K562 (cell line): ENCODE results near the gene IDH3G. TPM values are rescaled to one million over a fixed set of nuclear protein-coding genes. Genes with fewer than 3 reads are reported as not detected.

Experiments used
- ARNT ChIP-seq, 2 experiments: fragments of 450-650 bp; IDR thresholded peaks; 2 replicates each; pipeline ENCODE4 v1.6.1; 2016; ENCODE audit warnings: mild to moderate bottlenecking in 1 of 2
- CREB1 ChIP-seq, 2 experiments: sonication (generic) in 1 of 2; formaldehyde crosslinking in 1 of 2; IDR thresholded peaks; 2 replicates each; pipeline versions ENCODE4 v1.6.1 to v1.8.0; 2012 to 2022; ENCODE audit warnings: inconsistent platforms in 1 of 2, mild to moderate bottlenecking in 1 of 2, missing genetic modification reagents in 1 of 2, moderate library complexity in 1 of 2
- EP400 ChIP-seq: fragments of 450-650 bp; IDR thresholded peaks from 2 replicates; pipeline ENCODE4 v1.6.1; 2017; ENCODE audit warnings: antibody characterized with exemption, mild to moderate bottlenecking, moderate library complexity
- FOXK1 ChIP-seq: sonication (generic); formaldehyde crosslinking; IDR thresholded peaks from 2 replicates; pipeline ENCODE4 v1.8.0; 2022; ENCODE audit warnings: missing genetic modification reagents, mild to moderate bottlenecking, borderline replicate concordance
- FOXM1 ChIP-seq, 2 experiments: fragments of 450-650 bp in 1 of 2; sonication (generic) in 1 of 2; formaldehyde crosslinking in 1 of 2; IDR thresholded peaks; 2 replicates each; pipeline versions ENCODE4 v1.6.1 to v1.9.0; 2017 to 2022; ENCODE audit warnings: low read depth in 2 of 2, mild to moderate bottlenecking in 2 of 2, missing genetic modification reagents in 1 of 2, moderate library complexity in 1 of 2
- GTF2E2 ChIP-seq: fragments of 200-800 bp; sonication (Bioruptor generic); IDR thresholded peaks from 2 replicates; pipeline ENCODE4 v1.6.1; 2016; ENCODE audit warnings: missing genetic modification characterization, missing compliant biosample characterization
- MAFG ChIP-seq: fragments of 450-650 bp; conservative IDR thresholded peaks from 2 replicates; pipeline ENCODE4 v1.6.1; 2016; ENCODE audit warnings: missing genetic modification characterization, missing compliant biosample characterization
- MLX ChIP-seq, 2 experiments: fragments of 450-650 bp in 1 of 2; sonication (generic) in 1 of 2; formaldehyde crosslinking; conservative IDR thresholded peaks; 2 replicates each; pipeline versions ENCODE4 v1.4.0 to v1.8.1; 2020 to 2022; ENCODE audit warnings: mild to moderate bottlenecking in 1 of 2, missing genetic modification reagents in 1 of 2
- MTA1 ChIP-seq: fragments of 450-650 bp; IDR thresholded peaks from 2 replicates; pipeline ENCODE4 v1.6.1; 2017; ENCODE audit warnings: borderline replicate concordance
- NFATC3 ChIP-seq: fragments of 450-650 bp; IDR thresholded peaks from 2 replicates; pipeline ENCODE4 v1.6.1; 2017; ENCODE audit warnings: mild to moderate bottlenecking
- NKRF ChIP-seq: fragments of 450-650 bp; IDR thresholded peaks from 2 replicates; pipeline ENCODE4 v1.6.1; 2016; ENCODE audit warnings: borderline replicate concordance
- PHB ChIP-seq: fragments of 250-450 bp; sonication (Bioruptor Pico); IDR thresholded peaks from 2 replicates; pipeline ENCODE4 v1.5.0; 2021
- POLR2AphosphoS2 ChIP-seq: IDR thresholded peaks from 2 replicates; pipeline ENCODE4 v1.6.1; 2012; ENCODE audit warnings: low read length, improper control_type of control experiment
- RB1 ChIP-seq: fragments of 450-650 bp; IDR thresholded peaks from 2 replicates; pipeline ENCODE4 v1.6.1; 2017; ENCODE audit warnings: low read depth, mild to moderate bottlenecking
- SMC3 ChIP-seq: conservative IDR thresholded peaks from 2 replicates; pipeline ENCODE4 v1.6.1; 2011; ENCODE audit warnings: low read depth, low read length, improper control_type of control experiment; ENCODE audit not compliant: insufficient read depth
- XRCC4 ChIP-seq: IDR thresholded peaks from one replicate; pipeline ENCODE4 v1.6.1; 2011; ENCODE audit not compliant: insufficient read depth, insufficient read length; ENCODE audit errors: extremely low read depth
- ZBTB2 ChIP-seq: fragments of 450-650 bp; IDR thresholded peaks from 2 replicates; pipeline ENCODE4 v1.6.1; 2016; ENCODE audit warnings: antibody characterized with exemption
- ZFP30 ChIP-seq: fragments of 250-450 bp; sonication (Bioruptor Pico); IDR thresholded peaks from 2 replicates; pipeline ENCODE4 v1.8.0; 2022; ENCODE audit warnings: moderate library complexity, mild to moderate bottlenecking, inconsistent platforms, borderline replicate concordance
- ZNF140 ChIP-seq: fragments of 250-450 bp; sonication (Bioruptor Pico); IDR thresholded peaks from 2 replicates; pipeline ENCODE4 v1.8.0; 2021; ENCODE audit warnings: moderate library complexity, mild to moderate bottlenecking, inconsistent platforms
- polyA plus RNA-seq, 8 experiments: library from polyadenylated mRNA; depleted of rRNA in 4 of 8; stranded (reverse) in 5 of 8; unstranded in 3 of 8; fragments of >200 nt; fragmentation: Nextera tagmentation in 2 of 8; fragmentation: Illumina TruSeq in 1 of 8; extraction: Ambion mirVana in 2 of 8; extraction: Trizol in 1 of 8; gene quantifications; 2 replicates each; pipeline versions ENCODE4 v1.2.1 to v1.2.3, GENCODE V29; 2011 to 2014; ENCODE audit warnings: inconsistent platforms in 1 of 8, missing spikeins in 1 of 8
- total RNA-seq, 7 experiments: library from RNA; depleted of rRNA in 6 of 7; stranded (reverse); fragments of >200 nt in 6 of 7; fragmentation: Illumina TruSeq in 2 of 7; extraction: Trizol in 2 of 7; gene quantifications; 2 replicates each; pipeline versions ENCODE4 v1.2.1 to v1.2.3, GENCODE V29; 2011 to 2021; ENCODE audit warnings: low replicate concordance in 1 of 7
- TF ChIP-seq, protein P1 (sequence below): fragments of 450-650 bp; IDR thresholded peaks from 2 replicates; pipeline ENCODE4 v1.6.1; 2018; ENCODE audit not compliant: partially characterized antibody

The IDH3G gene
- total and polyA plus RNA-seq, 9 of the 15 experiments (the other 6 are each of a cell fraction or from before 2014, with no cell fraction given): 24.3 to 72.5 (median 37.9) TPM

GRCh38 chrX:153794018-153794896 lies at the start of gene IDH3G, which contains the start of gene SSR4 (continued):
- TF ChIP-seq, protein P1, sequence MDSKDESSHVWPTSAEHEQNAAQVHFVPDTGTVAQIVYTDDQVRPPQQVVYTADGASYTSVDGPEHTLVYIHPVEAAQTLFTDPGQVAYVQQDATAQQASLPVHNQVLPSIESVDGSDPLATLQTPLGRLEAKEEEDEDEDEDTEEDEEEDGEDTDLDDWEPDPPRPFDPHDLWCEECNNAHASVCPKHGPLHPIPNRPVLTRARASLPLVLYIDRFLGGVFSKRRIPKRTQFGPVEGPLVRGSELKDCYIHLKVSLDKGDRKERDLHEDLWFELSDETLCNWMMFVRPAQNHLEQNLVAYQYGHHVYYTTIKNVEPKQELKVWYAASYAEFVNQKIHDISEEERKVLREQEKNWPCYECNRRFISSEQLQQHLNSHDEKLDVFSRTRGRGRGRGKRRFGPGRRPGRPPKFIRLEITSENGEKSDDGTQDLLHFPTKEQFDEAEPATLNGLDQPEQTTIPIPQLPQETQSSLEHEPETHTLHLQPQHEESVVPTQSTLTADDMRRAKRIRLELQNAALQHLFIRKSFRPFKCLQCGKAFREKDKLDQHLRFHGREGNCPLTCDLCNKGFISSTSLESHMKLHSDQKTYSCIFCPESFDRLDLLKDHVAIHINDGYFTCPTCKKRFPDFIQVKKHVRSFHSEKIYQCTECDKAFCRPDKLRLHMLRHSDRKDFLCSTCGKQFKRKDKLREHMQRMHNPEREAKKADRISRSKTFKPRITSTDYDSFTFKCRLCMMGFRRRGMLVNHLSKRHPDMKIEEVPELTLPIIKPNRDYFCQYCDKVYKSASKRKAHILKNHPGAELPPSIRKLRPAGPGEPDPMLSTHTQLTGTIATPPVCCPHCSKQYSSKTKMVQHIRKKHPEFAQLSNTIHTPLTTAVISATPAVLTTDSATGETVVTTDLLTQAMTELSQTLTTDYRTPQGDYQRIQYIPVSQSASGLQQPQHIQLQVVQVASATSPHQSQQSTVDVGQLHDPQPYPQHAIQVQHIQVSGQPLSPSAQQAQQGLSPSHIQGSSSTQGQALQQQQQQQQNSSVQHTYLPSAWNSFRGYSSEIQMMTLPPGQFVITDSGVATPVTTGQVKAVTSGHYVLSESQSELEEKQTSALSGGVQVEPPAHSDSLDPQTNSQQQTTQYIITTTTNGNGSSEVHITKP: no peak
- no peak for TF ChIP-seq MLX (CRISPR knock-in tag; conservative IDR thresholded peaks at IDR 0.05)
- TF ChIP-seq XRCC4: no peak
- peak; percentile 94 for TF ChIP-seq EP400
- TF ChIP-seq ZFP30: no peak
- no peak for TF ChIP-seq SMC3
- TF ChIP-seq ZBTB2: peak; percentile 94
- TF ChIP-seq CREB1 (IDR thresholded peaks at IDR 0.05): peak; percentile 92
- peak; percentile 95 for TF ChIP-seq CREB1 (CRISPR knock-in tag; IDR thresholded peaks at IDR 0.05)
- no peak for TF ChIP-seq FOXM1 (IDR thresholded peaks at IDR 0.05; ENCODE audit: low read depth)
- TF ChIP-seq FOXM1 (CRISPR knock-in tag; IDR thresholded peaks at IDR 0.05; ENCODE audit: low read depth): peak; percentile 31; the same call in 1 of the 2 replicates
- no peak for TF ChIP-seq PHB (CRISPR knock-in tag)
- TF ChIP-seq POLR2AphosphoS2: no peak
- TF ChIP-seq GTF2E2 (tag): no peak
- TF ChIP-seq NFATC3: no peak
- no peak for TF ChIP-seq ZNF140 (CRISPR knock-in tag)
- TF ChIP-seq RB1: peak; percentile 82
- no peak for TF ChIP-seq MAFG (tag)
- no peak for TF ChIP-seq ARNT (IDR thresholded peaks at IDR 0.05)
- TF ChIP-seq FOXK1 (CRISPR knock-in tag): no peak; the same call in 1 of the 2 replicates
- TF ChIP-seq MTA1: peak; percentile 71; the same call in 1 of the 2 replicates
- TF ChIP-seq NKRF: peak; percentile 85
